ENCODE results near the gene CDH5.
"Not testable (repeated sequence)": the region's sequence is repeated elsewhere in the genome, so short reads cannot be mapped to it uniquely, and the experiment has no call there.

CDH5 gene

DNA sequence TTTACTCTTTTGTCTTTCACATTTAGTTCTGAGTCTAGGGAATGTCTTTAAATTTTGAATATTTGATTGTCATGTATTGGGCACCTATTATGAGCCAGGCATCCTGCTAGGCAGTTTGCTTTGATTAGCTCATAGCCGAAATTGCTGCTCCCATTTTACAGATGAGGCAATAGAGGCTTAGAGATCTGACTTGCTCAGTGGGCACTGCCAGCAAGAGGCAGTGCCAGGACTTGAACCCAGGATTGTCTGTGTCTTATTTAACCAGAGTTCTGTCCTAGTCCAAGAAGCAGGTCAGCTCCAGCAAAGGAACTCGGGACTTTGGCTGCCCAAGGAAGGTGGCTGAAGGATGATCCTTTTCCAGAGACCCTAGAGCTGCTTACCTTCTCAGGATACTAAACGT, 85.1 kb downstream of the CDH5 start:
- TF ChIP-seq, protein P1, sequence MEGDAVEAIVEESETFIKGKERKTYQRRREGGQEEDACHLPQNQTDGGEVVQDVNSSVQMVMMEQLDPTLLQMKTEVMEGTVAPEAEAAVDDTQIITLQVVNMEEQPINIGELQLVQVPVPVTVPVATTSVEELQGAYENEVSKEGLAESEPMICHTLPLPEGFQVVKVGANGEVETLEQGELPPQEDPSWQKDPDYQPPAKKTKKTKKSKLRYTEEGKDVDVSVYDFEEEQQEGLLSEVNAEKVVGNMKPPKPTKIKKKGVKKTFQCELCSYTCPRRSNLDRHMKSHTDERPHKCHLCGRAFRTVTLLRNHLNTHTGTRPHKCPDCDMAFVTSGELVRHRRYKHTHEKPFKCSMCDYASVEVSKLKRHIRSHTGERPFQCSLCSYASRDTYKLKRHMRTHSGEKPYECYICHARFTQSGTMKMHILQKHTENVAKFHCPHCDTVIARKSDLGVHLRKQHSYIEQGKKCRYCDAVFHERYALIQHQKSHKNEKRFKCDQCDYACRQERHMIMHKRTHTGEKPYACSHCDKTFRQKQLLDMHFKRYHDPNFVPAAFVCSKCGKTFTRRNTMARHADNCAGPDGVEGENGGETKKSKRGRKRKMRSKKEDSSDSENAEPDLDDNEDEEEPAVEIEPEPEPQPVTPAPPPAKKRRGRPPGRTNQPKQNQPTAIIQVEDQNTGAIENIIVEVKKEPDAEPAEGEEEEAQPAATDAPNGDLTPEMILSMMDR (IDR thresholded peaks at IDR 0.05; ENCODE audit: low read depth, low read length), result no peak
- no peak overlapping the region for H3K4me3 ChIP-seq (ENCODE audit: low read depth, low read length)

GRCh38 chr16:66453230-66453629, 86.7 kb downstream of the CDH5 start:
- not testable (repeated sequence) for H3K4me3 ChIP-seq (ENCODE audit: low read depth, low read length)

Data from WI38 (cell line).